Endothelial cell of umbilical vein (primary cell): ENCODE data around the gene NCOA3. TPM values are rescaled to one million over a fixed set of nuclear protein-coding genes. Genes with fewer than 3 reads are reported as not detected.

Experiments
- BruUV-seq: library from RNA; stranded (reverse); fragments of 400-500 nt; replicated peaks from 2 replicates; lab custom pipeline; 2021; lab: Mats Ljungman, UMichigan
- CTCF ChIA-PET: fragments of 300-600, 350-600 bp; sonication (Branson Sonifier 250); formaldehyde crosslinking; loops from one replicate; lab custom pipeline; 2021; ENCODE audit warnings: antibody characterized with exemption, inconsistent platforms; lab: Charles Lee
- POLR2A ChIA-PET: fragments of 300-600, 350-600 bp; sonication (Branson Sonifier 250); formaldehyde crosslinking; loops from one replicate; lab custom pipeline; 2021; ENCODE audit warnings: antibody characterized with exemption, inconsistent platforms; lab: Charles Lee
- DNase-seq: peaks from one replicate; pipeline ENCODE4 v3.0.0-alpha.2; 2011; ENCODE audit warnings: low read depth, low spot score
- FAIRE-seq: peaks from 2 replicates; lab custom pipeline; 2011; peaks lifted over from hg19 to GRCh38; lab: Jason Lieb, UNC
- H2AFZ ChIP-seq: 2 replicates; pipeline ENCODE4 v1.6.0; 2012; ENCODE audit warnings: low read depth, low read length, control low read depth, inconsistent platforms
- H3K27ac ChIP-seq: 2 replicates; pipeline ENCODE4 v1.5.1; 2011; ENCODE audit warnings: low read depth, mild to moderate bottlenecking, control low read depth, low read length, moderate library complexity; ENCODE audit not compliant: insufficient read depth
- H3K27me3 ChIP-seq, 2 experiments: 2 replicates each; pipeline versions ENCODE4 v1.6.0 to v1.6.1; 2011; ENCODE audit warnings: low read length in 2 of 2, mixed read lengths in 1 of 2; ENCODE audit not compliant: control insufficient read depth in 2 of 2, insufficient read depth in 2 of 2
- H3K36me3 ChIP-seq, 2 experiments: 2 replicates in 1 of 2; 3 replicates in 1 of 2; pipeline ENCODE4 v1.5.1; 2011; ENCODE audit warnings: low read length in 2 of 2, mild to moderate bottlenecking in 1 of 2, moderate library complexity in 1 of 2; ENCODE audit not compliant: control insufficient read depth in 2 of 2, insufficient read depth in 2 of 2; ENCODE audit errors: extremely low read depth in 1 of 2
- H3K4me1 ChIP-seq: 3 replicates; pipeline ENCODE4 v1.5.1; 2011; ENCODE audit warnings: mild to moderate bottlenecking, low read length; ENCODE audit not compliant: control insufficient read depth, insufficient read depth; ENCODE audit errors: extremely low read depth
- H3K4me2 ChIP-seq: 2 replicates; pipeline ENCODE4 v1.6.1; 2011; ENCODE audit warnings: low read length, control low read depth, mixed read lengths; ENCODE audit not compliant: insufficient read depth
- H3K4me3 ChIP-seq, 3 experiments: fragments of 200-600 bp in 1 of 3; sonication (generic), shearing (Covaris generic) in 1 of 3; replicated peaks in 1 of 3; 2 replicates each; pipeline ENCODE4 v1.5.1; 2011 to 2016; ENCODE audit warnings: control low read depth in 3 of 3, low read length in 3 of 3, mild to moderate bottlenecking in 2 of 3, inconsistent platforms in 1 of 3, low read depth in 1 of 3, moderate library complexity in 1 of 3; ENCODE audit not compliant: insufficient read depth in 1 of 3
- H3K79me2 ChIP-seq: 2 replicates; pipeline ENCODE4 v1.6.0; 2012; ENCODE audit warnings: low read length, inconsistent platforms; ENCODE audit not compliant: control insufficient read depth, insufficient read depth
- H3K9ac ChIP-seq: replicated peaks from 2 replicates; pipeline ENCODE3; 2011; ENCODE audit warnings: low read length, control low read depth; ENCODE audit not compliant: insufficient read depth; ENCODE audit errors: extremely low read depth
- H3K9me1 ChIP-seq: replicated peaks from 3 replicates; pipeline ENCODE4 v1.6.0; 2011; ENCODE audit warnings: mild to moderate bottlenecking, low read length; ENCODE audit not compliant: control insufficient read depth, insufficient read depth; ENCODE audit errors: extremely low read depth
- H3K9me3 ChIP-seq: replicated peaks from 2 replicates; pipeline ENCODE4 v1.5.1; 2012; ENCODE audit warnings: low read length, inconsistent platforms; ENCODE audit not compliant: control insufficient read depth, insufficient read depth
- H4K20me1 ChIP-seq: replicated peaks from 2 replicates; pipeline ENCODE3; 2011; ENCODE audit warnings: mild to moderate bottlenecking, low read length; ENCODE audit not compliant: control insufficient read depth, insufficient read depth; ENCODE audit errors: extremely low read depth
- CTCF ChIP-seq, 2 donors: IDR thresholded peaks; 1 replicate in 1 of 2; 2 replicates in 1 of 2; pipeline ENCODE4 v1.5.1; 2011; ENCODE audit warnings: low read length in 2 of 2, mild to moderate bottlenecking in 2 of 2, moderate library complexity in 2 of 2, control low read depth in 1 of 2, inconsistent platforms in 1 of 2, low read depth in 1 of 2; ENCODE audit not compliant: insufficient read depth in 1 of 2; ENCODE audit errors: extremely low read depth in 1 of 2
- EZH2 ChIP-seq: IDR thresholded peaks from 2 replicates; pipeline ENCODE4 v1.6.1; 2012; ENCODE audit warnings: borderline replicate concordance, low read depth, mild to moderate bottlenecking, moderate library complexity, low read length, inconsistent platforms; ENCODE audit not compliant: severe bottlenecking
- FOS ChIP-seq: IDR thresholded peaks from 2 replicates; pipeline ENCODE4 v1.6.1; 2011; ENCODE audit warnings: mild to moderate bottlenecking, low read length, moderate library complexity, borderline replicate concordance; ENCODE audit not compliant: insufficient read depth
- GATA2 ChIP-seq: IDR thresholded peaks from 2 replicates; pipeline ENCODE4 v1.7.0; 2011; ENCODE audit warnings: low read depth, mild to moderate bottlenecking, moderate library complexity, mixed read lengths, low read length; ENCODE audit not compliant: insufficient read length, insufficient read depth
- JUN ChIP-seq: IDR thresholded peaks from 2 replicates; pipeline ENCODE4 v1.6.1; 2011; ENCODE audit warnings: borderline replicate concordance, low read depth; ENCODE audit not compliant: insufficient read length, insufficient read depth
- MAX ChIP-seq: IDR thresholded peaks from 2 replicates; pipeline ENCODE4 v1.6.1; 2011; ENCODE audit not compliant: insufficient read depth, insufficient read length
- MYC ChIP-seq: IDR thresholded peaks from one replicate; pipeline ENCODE4 v1.6.1; 2011; ENCODE audit warnings: mild to moderate bottlenecking, low read depth, low read length
- POLR2A ChIP-seq: IDR thresholded peaks from 2 replicates; pipeline ENCODE4 v1.6.1; 2012; ENCODE audit warnings: low read depth, mild to moderate bottlenecking, control low read depth, low read length
- POLR2AphosphoS5 ChIP-seq: IDR thresholded peaks from 2 replicates; pipeline ENCODE4 v1.6.1; 2012; ENCODE audit warnings: low read depth, mild to moderate bottlenecking, control low read depth, low read length, moderate library complexity; ENCODE audit not compliant: insufficient read depth
- dilution Hi-C: fragments of 300-500 bp; cut with MboI; formaldehyde crosslinking; loops from one replicate; pipeline ENCODE4 v1.15.0; 2019; ENCODE audit warnings: low sequenced_read_pairs; ENCODE audit not compliant: extremely low pct_ligation_motif_present
- intact Hi-C: fragments of 100-400 bp; cut with micrococcal nuclease; formaldehyde crosslinking; loops from one replicate; pipeline ENCODE4 v1.10.0; 2022
- polyA plus RNA-seq, 4 experiments: library from polyadenylated mRNA; depleted of rRNA in 3 of 4; stranded (reverse) in 3 of 4; unstranded in 1 of 4; fragments of >200 nt; gene quantifications; 2 replicates each; pipeline versions ENCODE4 v1.2.1 to v1.2.3, GENCODE V29; 2011 to 2012; ENCODE audit warnings: missing spikeins in 1 of 4
- total RNA-seq: library from RNA; stranded (reverse); gene quantifications from 2 replicates; pipeline ENCODE4 v1.2.3, GENCODE V29; 2021

NCOA3 gene
- total and polyA plus RNA-seq, 2 donors (not counting 3 experiments of a cell fraction or from before 2014, with no cell fraction given), result 12.0 to 35.6 TPM

- intact Hi-C loops (no loop called here), dilution Hi-C loops (no loop called here)
- BruUV-seq, result no TSS peak
- Histone ChIP-seq H2AFZ (no peak overlapping the region), H3K27me3 (no peaks in the 10 kb centered on the region), H3K79me2 (peaks cover 50% of the 10 kb centered on the region), H3K4me1 (peaks cover 6% of the 10 kb centered on the region), H3K9me1 (no peaks in the 10 kb centered on the region), H4K20me1 (peaks cover 2% of the 10 kb centered on the region), H3K9ac (no peak overlapping the region), H3K4me2 (no peak overlapping the region), H3K9me3 (no peaks in the 10 kb centered on the region), H3K27ac (no peak overlapping the region), H3K36me3 (no peaks in the 10 kb centered on the region), H3K4me3 (no peak overlapping the region)
- TF ChIP-seq POLR2A, result no peak
- no peak for TF ChIP-seq MYC
- TF ChIP-seq MAX, result no peak
- no peak for TF ChIP-seq EZH2
- no peak for TF ChIP-seq CTCF (IDR thresholded peaks at IDR 0.05; ENCODE audit: extremely low read depth in 1 of 2, insufficient read depth in 1 of 2, low read depth in 1 of 2, low read length in 2 of 2)
- TF ChIP-seq GATA2, result no peak
- TF ChIP-seq JUN, result no peak
- TF ChIP-seq POLR2AphosphoS5, result no peak
- no peak for TF ChIP-seq FOS
- CTCF ChIA-PET, result interaction anchor here (1.8 kb wide), 1 partner anchor 9 kb away, joined by 5 read pairs; no protein-coding TSS in a partner anchor
- FAIRE-seq, result no peak
- POLR2A ChIA-PET, result no interaction called here
- DNase-seq, result no peak
Observed at GRCh38 chr20:47549671-47550070, 48.0 kb downstream of the NCOA3 start.
